Erythroblast (primary cell): ENCODE measurements around the gene LGALS9B.
"Not testable (repeated sequence)": the region's sequence is repeated elsewhere in the genome, so short reads cannot be mapped to it uniquely, and the experiment has no call there.

Source experiments
- DNase-seq, 2 experiments: peaks; one replicate each; lab custom pipeline; 2025; lab: John Stamatoyannopoulos, UW

Gene LGALS9B

GRCh38 chr17:20466999-20467398 lies 340 bp downstream of the LGALS9B start:
- DNase-seq: not testable (repeated sequence)

- not testable (repeated sequence) for DNase-seq
Observed at GRCh38 chr17:20466553-20466952, 786 bp downstream of the LGALS9B start.

DNA sequence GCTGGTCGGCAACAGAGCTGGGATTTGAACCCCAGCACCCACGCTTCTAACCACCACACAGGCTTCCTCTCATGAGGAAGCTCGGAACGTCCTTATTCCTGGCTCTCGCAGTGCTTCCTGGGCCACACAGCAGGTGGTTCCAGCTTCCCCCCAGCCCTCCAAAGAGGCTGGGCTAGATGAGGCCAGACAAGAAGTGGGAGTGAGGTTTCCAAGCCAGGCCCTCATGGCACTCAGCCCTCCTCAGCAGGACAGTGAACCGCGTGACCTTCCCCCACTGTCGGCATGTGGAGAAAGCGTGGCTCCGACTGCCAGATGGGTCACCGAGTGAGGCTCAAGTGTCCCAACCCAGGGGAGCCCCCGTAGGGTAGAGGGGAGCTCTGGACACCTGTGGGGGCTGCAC lies 1.8 kb downstream of the LGALS9B start:
- DNase-seq: not testable (repeated sequence)

DNA sequence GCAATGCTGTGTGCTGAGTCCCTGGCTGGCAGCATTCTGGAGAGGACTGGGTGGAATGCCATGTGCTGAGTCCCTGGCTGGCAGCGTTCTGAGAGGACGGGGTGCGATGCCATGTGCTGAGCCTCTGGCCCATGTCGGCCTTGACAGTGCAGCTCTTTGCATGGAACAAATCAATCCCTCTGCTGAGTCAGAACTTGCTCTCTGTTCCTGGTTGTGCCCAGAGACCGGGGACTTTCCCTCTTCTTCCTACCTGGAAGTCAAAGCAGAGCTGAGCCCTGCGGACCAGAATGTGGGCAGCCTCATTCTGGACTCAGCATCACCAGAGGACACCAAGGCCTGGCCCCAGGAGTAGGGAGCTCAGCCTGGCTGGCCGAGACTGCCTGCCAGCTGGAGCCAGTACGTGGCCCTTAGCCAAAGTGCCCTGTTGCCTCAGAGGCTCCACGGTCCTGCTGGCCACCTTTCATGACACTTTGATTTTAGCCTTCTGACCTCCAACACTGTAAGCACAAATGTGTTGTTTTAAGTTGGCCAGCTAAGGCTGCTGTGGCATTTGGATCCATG lies 2.4 kb downstream of the LGALS9B start:
- DNase-seq: not testable (repeated sequence)

DNA sequence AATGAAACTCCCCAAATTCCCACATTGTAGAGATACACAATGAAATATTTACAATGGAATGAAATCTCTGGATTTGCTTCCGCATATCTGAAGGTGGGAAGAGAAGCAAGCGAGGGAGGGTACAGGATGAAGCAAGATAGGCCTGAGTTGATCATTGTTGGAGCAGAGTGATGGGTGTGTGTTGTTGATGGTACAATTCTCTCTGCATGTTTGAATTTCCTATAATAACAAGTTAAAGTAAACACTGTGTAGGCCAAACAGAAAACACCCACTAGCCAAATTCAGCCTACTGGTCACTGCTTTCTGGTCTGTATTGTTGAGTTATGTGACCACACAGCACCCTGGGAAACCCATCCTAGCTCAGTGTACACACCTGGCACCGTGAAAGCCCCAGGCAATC lies 5.2 kb downstream of the LGALS9B start:
- DNase-seq: not testable (repeated sequence)

GRCh38 chr17:20457848-20458381 lies 9.4 kb downstream of the LGALS9B start:
- DNase-seq: not testable (repeated sequence)

DNA sequence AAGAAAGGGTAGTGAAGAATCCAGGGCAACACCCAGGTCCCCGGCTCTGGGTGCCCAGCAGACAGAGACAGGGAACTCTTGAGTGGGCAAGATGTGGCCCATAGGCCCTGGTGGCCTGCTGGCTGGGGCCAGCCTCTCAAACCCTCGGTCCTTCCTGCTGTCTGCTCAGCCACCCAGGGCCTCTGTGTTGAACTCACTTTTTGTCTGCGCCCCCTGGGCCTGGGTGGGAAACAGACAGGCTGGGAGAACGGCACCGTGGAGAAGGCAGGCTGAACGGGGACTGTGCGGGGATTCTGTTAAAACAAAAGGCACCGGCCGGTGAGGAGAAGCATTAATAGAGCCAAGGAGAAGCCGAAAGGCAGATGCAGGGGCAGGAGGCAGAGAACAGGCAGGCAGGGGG lies 12.2 kb downstream of the LGALS9B start:
- DNase-seq: not testable (repeated sequence)

- DNase-seq: not testable (repeated sequence)
Observed at GRCh38 chr17:20453820-20454434, 13.4 kb downstream of the LGALS9B start.

GRCh38 chr17:20450852-20451251 lies 16.5 kb downstream of the LGALS9B start:
- DNase-seq: not testable (repeated sequence)

- not testable (repeated sequence) for DNase-seq
Observed at GRCh38 chr17:20447534-20448321, 19.6 kb downstream of the LGALS9B start.

DNA sequence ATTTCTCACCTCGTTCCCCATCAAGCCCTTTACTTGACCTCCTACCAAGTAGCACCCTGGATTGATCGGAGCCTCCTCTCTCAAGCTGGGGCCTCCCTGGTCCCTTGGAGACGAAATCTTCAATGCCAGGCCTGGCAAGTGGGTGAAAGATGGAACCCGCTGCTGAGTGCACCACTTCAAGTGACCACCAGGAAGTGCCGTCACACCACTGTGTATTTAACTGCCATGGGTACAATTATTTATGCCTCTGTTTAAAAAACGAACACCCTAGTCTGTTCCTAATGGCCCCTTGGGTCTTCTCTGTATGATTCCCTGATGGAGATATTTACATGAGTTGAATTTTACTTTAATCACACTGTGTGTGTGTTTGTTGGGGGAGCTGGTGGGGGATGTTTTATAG lies 20.4 kb downstream of the LGALS9B start:
- DNase-seq: not testable (repeated sequence)

DNA sequence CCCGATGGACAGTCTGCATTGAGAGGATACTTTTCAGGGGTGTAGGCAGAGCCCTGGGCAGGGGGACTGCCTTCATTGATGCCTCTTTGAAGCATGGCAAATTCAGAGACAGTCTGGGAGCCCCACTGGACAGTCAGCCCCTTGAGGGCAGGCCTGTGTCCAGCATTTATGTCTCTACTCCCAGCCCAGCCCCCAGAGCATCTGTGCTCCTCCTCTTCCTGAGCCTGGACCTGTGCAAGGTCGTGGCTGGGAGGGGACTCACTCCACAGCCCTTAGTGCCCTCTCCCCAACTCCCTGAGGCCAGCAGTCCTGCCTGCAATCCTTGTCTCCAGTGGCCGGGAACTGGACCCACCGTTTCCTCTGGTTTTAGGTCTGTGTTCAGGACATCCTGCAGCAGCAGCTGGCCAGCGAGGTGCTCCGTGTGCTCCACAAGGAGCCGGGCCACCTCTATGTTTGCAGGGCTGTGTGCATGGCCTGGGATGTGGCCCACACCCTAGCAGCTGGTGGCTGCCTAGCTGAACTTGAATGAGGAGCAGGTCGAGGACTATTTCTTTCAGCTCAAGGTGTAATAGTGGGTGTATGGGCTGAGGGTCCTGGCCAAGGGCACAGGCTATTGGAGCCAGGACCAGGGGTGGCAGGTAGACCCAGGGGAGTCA lies 22.6 kb downstream of the LGALS9B start:
- DNase-seq: not testable (repeated sequence)

DNA sequence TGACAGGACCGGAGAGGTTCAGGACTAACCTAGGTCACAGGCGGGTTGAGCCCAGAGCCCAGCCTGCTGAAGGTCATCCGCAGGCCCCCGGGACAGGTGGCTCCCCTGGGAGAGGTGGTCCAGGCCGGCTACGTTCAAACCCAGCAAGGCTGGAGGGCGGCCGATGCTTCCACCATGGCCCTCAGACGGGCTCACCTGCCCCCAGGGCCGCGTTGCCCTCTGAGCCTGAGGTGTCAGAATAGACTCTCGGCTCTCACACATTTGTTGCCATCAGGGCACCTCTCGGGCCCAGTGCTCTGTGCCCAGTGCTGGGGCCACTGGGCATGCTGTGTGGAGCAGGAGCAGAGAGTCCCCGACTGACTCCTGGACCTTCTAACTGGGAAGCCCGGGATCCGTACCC lies 23.2 kb downstream of the LGALS9B start:
- not testable (repeated sequence) for DNase-seq

DNA sequence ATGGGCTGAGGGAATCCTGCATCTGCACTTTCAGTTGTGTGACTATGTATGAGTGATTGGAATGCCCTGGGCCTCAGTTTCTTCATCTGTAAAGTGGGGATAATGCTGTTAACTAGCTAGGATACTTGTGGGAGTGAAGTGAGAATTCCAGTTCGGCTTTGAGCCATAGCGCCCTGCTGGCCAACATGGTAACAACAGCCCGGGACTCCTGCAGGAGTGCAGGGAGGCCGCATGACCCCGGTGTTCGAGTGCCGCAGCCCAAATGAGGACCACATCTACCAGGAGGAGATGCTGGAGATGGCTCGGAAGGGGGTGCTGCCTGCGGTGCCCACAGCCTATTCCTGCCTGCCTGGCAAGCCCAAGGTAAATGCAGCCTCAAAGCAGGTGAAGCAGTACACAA lies 23.7 kb downstream of the LGALS9B start:
- DNase-seq: not testable (repeated sequence)

GRCh38 chr17:20440665-20441064 lies 26.7 kb downstream of the LGALS9B start:
- not testable (repeated sequence) for DNase-seq

GRCh38 chr17:20435166-20435565 lies 32.2 kb downstream of the LGALS9B start:
- DNase-seq: not testable (repeated sequence)

DNA sequence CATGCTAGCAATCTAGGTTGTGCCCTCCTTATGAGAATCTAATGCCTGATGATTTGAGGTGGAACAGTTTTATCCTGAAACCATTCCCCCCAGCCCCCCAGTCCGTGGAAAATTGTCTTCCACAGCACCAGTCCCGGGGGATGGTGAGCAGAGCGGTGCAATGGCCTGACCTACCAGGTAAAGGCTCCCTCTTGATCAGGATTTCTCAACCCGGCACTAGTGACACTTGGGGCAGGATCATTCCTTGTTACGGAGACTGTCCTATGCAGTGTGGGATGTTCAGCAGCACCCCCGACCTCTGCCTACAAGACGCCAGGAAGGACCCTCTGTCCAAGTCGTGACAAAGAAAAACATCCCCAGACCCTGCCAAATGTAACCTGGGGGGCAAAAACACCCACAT lies 34.0 kb downstream of the LGALS9B start:
- DNase-seq: not testable (repeated sequence)

DNA sequence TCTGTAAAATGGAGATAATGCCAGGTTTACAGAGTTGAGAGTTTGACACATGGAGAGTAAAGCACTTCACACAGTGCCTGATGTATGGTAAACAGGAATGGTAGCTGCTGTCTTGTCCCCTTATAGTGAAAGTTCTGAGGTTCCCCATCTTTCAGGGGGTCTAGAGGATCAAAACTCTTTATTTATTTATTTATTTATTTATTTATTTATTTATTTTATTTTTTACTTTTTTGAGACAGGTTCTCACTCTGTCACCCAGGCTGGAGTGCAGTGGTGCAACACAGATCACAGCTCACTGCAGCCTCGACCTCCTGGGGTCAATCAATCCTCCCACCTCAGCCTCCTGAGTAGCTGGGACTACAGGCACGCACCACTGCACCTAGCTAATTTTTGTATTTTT lies 40.1 kb downstream of the LGALS9B start:
- DNase-seq: not testable (repeated sequence)

DNA sequence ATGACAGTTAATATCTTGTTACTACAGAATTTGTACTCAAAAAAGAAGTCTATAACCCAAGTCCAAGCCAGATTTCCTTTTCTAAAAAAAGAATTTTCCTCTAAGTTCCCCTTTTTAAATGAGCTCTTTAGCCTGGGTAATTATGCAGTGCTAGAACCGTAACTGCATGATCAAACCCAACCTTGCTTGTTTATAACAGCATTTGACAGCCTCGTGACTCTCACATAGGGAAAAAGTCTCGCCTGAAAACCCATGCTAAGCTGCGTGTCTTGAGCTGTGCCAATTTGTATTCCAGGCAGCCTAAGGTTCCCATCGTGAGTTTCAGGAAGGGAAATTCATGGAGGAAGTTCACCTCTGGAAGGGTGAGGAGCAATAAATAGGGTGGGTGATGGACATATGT lies 44.5 kb downstream of the LGALS9B start:
- not testable (repeated sequence) for DNase-seq

DNA sequence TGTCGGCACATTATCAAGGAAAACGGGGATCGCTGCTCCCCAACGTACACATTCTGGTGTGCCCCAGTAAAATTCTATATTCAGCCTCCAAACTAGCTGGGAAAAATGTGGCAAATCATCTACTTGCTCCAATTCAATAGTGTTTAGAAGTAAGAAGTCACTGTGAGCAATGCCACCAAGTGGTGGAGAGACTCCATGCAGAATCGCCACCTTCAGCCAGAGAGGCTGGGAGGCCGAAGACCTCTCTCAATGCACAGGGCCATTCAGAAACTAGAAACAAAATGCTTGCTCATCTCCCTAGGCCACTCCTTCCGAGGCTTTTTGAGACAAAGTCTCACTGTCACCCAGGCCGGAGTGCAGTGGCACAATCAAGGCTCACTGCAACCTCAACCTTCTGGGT lies 48.5 kb downstream of the LGALS9B start:
- not testable (repeated sequence) for DNase-seq

DNA sequence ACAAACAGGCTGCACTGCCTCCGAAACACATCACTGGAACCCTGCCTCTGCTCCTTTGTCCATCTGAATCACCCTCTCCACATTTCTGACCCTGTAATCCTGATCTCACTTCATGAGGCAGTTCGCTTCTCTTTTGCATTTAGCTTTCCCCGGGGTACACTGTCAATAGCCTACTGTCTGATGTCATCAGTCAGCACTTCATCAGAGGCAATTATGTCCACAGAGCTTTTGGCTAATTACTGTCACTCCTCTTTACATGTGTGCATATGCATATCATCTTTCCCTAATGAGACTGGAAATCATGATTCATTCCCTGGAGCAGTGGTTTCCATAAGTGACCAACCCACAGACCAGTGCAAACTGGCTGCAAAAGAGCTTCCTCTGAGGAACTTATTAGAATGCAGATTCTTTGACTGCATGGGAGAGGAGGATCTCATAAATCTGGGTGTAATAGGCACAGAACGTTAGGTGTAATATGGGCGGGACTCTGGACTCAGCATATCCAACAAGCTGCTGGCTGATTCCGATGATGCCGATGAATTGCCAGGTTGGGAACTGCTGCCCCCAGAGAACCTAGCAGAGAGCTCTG lies 49.8 kb downstream of the LGALS9B start:
- DNase-seq: not testable (repeated sequence)
